Uterus (tissue), 2 donors: ENCODE data around the gene IFTAP.

Experiments used
- POLR2A ChIP-seq, 2 donors: fragments of 450-650 bp; IDR thresholded peaks; one replicate each; pipeline ENCODE4 v1.6.1; 2016; ENCODE audit warnings: antibody characterized with exemption in 2 of 2, mild to moderate bottlenecking in 1 of 2, moderate library complexity in 1 of 2
- TF ChIP-seq, protein P1 (sequence below), 4 experiments: fragments of 200-600 bp in 2 of 4; fragments of 450-650 bp in 2 of 4; sonication (generic) in 2 of 4; IDR thresholded peaks; one replicate each; pipeline ENCODE4 v1.5.1; 2016 to 2019; ENCODE audit warnings: antibody characterized with exemption in 4 of 4, mild to moderate bottlenecking in 2 of 4, moderate library complexity in 1 of 4

- TF ChIP-seq, protein P1, sequence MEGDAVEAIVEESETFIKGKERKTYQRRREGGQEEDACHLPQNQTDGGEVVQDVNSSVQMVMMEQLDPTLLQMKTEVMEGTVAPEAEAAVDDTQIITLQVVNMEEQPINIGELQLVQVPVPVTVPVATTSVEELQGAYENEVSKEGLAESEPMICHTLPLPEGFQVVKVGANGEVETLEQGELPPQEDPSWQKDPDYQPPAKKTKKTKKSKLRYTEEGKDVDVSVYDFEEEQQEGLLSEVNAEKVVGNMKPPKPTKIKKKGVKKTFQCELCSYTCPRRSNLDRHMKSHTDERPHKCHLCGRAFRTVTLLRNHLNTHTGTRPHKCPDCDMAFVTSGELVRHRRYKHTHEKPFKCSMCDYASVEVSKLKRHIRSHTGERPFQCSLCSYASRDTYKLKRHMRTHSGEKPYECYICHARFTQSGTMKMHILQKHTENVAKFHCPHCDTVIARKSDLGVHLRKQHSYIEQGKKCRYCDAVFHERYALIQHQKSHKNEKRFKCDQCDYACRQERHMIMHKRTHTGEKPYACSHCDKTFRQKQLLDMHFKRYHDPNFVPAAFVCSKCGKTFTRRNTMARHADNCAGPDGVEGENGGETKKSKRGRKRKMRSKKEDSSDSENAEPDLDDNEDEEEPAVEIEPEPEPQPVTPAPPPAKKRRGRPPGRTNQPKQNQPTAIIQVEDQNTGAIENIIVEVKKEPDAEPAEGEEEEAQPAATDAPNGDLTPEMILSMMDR (IDR thresholded peaks at IDR 0.05), result no peak
- TF ChIP-seq POLR2A (IDR thresholded peaks at IDR 0.05), result no peak
Observed at GRCh38 chr11:36558571-36559413, 35.5 kb upstream of the IFTAP start.
